GM12878 (cell line): ENCODE measurements around the gene NEGR1. TPM values are rescaled to one million over a fixed set of nuclear protein-coding genes. Genes with fewer than 3 reads are reported as not detected.

Experiments
- ATAC-seq: fragments of 200-7000 bp; cut with Tn5 transposase; 3 replicates; pipeline ENCODE4 v1.9.1; 2020; ENCODE audit warnings: mild to moderate bottlenecking, moderate library complexity
- BruUV-seq: library from RNA; stranded (reverse); fragments of 400-500 nt; replicated peaks from 2 replicates; lab custom pipeline; 2021; lab: Mats Ljungman, UMichigan
- CTCF ChIA-PET: fragments of 300-600 bp; sonication (Branson Sonifier 250); formaldehyde crosslinking; extraction: SDS; loops from one replicate; lab custom pipeline; 2021; ENCODE audit warnings: inconsistent platforms; lab: Yijun Ruan, JAX
- POLR2A ChIA-PET: fragments of 350-600 bp; formaldehyde crosslinking; extraction: SDS; loops from one replicate; lab custom pipeline; 2021; ENCODE audit warnings: inconsistent platforms; lab: Charles Lee
- RAD21 ChIA-PET: fragments of 300-600 bp; sonication (Branson Sonifier 250); formaldehyde crosslinking; loops from one replicate; lab custom pipeline; 2023; ENCODE audit warnings: antibody characterized with exemption; ENCODE audit not compliant: unreplicated experiment; lab: Charles Lee
- SMC1A ChIA-PET: fragments of 300-600 bp; sonication (Branson Sonifier 250); formaldehyde crosslinking; loops from one replicate; lab custom pipeline; 2023; ENCODE audit not compliant: unreplicated experiment, uncharacterized antibody; lab: Charles Lee
- DNase-seq: peaks from one replicate; pipeline ENCODE4 v3.0.0-alpha.2; 2011; ENCODE audit warnings: low read depth, low spot score
- FAIRE-seq: peaks from 3 replicates; lab custom pipeline; 2011; peaks lifted over from hg19 to GRCh38; lab: Jason Lieb, UNC
- H2AFZ ChIP-seq: 2 replicates; pipeline ENCODE4 v1.6.0; 2011; ENCODE audit warnings: low read depth, low read length, control low read depth; ENCODE audit not compliant: control insufficient read depth
- H3K27ac ChIP-seq: 2 replicates; pipeline ENCODE4 v1.5.1; 2011; ENCODE audit warnings: control low read depth; ENCODE audit not compliant: control insufficient read depth, insufficient read depth
- H3K27me3 ChIP-seq, 2 experiments: replicated peaks in 1 of 2; 2 replicates each; pipeline versions ENCODE4 v1.6.0 to v1.6.1; 2011; ENCODE audit warnings: low read length in 1 of 2; ENCODE audit not compliant: control insufficient read depth in 2 of 2, insufficient read depth in 2 of 2
- H3K36me3 ChIP-seq, 2 experiments: 2 replicates each; pipeline ENCODE4 v1.5.1; 2011; ENCODE audit warnings: low read length in 1 of 2; ENCODE audit not compliant: control insufficient read depth in 2 of 2, insufficient read depth in 2 of 2
- H3K4me1 ChIP-seq: 2 replicates; pipeline ENCODE4 v1.6.1; 2011; ENCODE audit warnings: mild to moderate bottlenecking, low read length, moderate library complexity, mixed read lengths; ENCODE audit not compliant: control insufficient read depth, insufficient read depth
- H3K4me2 ChIP-seq: 2 replicates; pipeline ENCODE4 v1.6.0; 2011; ENCODE audit warnings: control low read depth; ENCODE audit not compliant: control insufficient read depth, insufficient read depth
- H3K4me3 ChIP-seq: fragments of 200-600 bp; sonication (generic); 2 replicates; pipeline ENCODE4 v1.5.1; 2016
- H3K79me2 ChIP-seq: 2 replicates; pipeline ENCODE4 v1.6.0; 2011; ENCODE audit warnings: low read length; ENCODE audit not compliant: control insufficient read depth, insufficient read depth
- H3K9ac ChIP-seq: 2 replicates; pipeline ENCODE4 v1.8.0; 2011; ENCODE audit warnings: low read length, control low read depth, mixed read lengths; ENCODE audit not compliant: control insufficient read depth, insufficient read depth
- H3K9me3 ChIP-seq: replicated peaks from 3 replicates; pipeline ENCODE4 v1.5.1; 2011; ENCODE audit warnings: mild to moderate bottlenecking, low read length; ENCODE audit not compliant: control insufficient read depth, insufficient read depth
- H4K20me1 ChIP-seq: 2 replicates; pipeline ENCODE4 v1.6.0; 2011; ENCODE audit not compliant: control insufficient read depth, insufficient read depth
- CEBPB ChIP-seq, 2 experiments: fragments of 150-350 bp in 1 of 2; IDR thresholded peaks; 2 replicates each; pipeline ENCODE4 v1.6.1; 2012 to 2014; ENCODE audit warnings: low read depth in 2 of 2, low read length in 2 of 2, borderline replicate concordance in 1 of 2, inconsistent platforms in 1 of 2
- FOS ChIP-seq: IDR thresholded peaks from 3 replicates; pipeline ENCODE4 v1.6.1; 2011; ENCODE audit warnings: borderline replicate concordance; ENCODE audit not compliant: insufficient read length; ENCODE audit errors: extremely low read depth
- IRF4 ChIP-seq: IDR thresholded peaks from 2 replicates; pipeline ENCODE4 v1.6.1; 2011; ENCODE audit warnings: low read depth, low read length
- POU2F2 ChIP-seq: IDR thresholded peaks from 3 replicates; pipeline ENCODE4 v1.6.1; 2011; ENCODE audit warnings: low read depth, mild to moderate bottlenecking, low read length, borderline replicate concordance
- SIX5 ChIP-seq: IDR thresholded peaks from 2 replicates; pipeline ENCODE4 v1.6.1; 2011; ENCODE audit warnings: mild to moderate bottlenecking, low read depth, low read length, moderate library complexity; ENCODE audit not compliant: severe bottlenecking
- TCF7 ChIP-seq: IDR thresholded peaks from 2 replicates; pipeline ENCODE4 v1.6.1; 2014; ENCODE audit warnings: antibody characterized with exemption, borderline replicate concordance
- WGBS: methylation state at CpG from one replicate; pipeline ENCODE4 v1.1.6; 2016; ENCODE audit warnings: low lambda C conversion rate; ENCODE audit not compliant: insufficient replicate concordance, insufficient coverage; ENCODE audit errors: missing lambda C conversion rate; 5-methylcytosine and 5-hydroxymethylcytosine counted together
- in situ Hi-C: fragments of 300-500 bp; cut with MboI; formaldehyde crosslinking; loops from 9 replicates; pipeline ENCODE4 v1.14.3; 2018; ENCODE audit warnings: mixed read lengths
- intact Hi-C: fragments of 100-400 bp; cut with micrococcal nuclease; formaldehyde crosslinking; loops from one replicate; pipeline ENCODE4 v1.14.2; 2022; ENCODE audit not compliant: unreplicated experiment
- polyA plus RNA-seq, 11 experiments: library from polyadenylated mRNA; depleted of rRNA in 4 of 11; unstranded in 6 of 11; stranded (reverse) in 5 of 11; fragments of >200 nt; fragmentation: Nextera tagmentation in 4 of 11; fragmentation: Illumina TruSeq in 1 of 11; extraction: Ambion mirVana in 4 of 11; extraction: Trizol in 1 of 11; gene quantifications; 1 replicate in 1 of 11; 2 replicates in 10 of 11; pipeline versions ENCODE4 v1.2.1 to v1.2.3, GENCODE V29; 2011 to 2016; ENCODE audit warnings: inconsistent platforms in 2 of 11, missing spikeins in 2 of 11, low read depth in 1 of 11
- total RNA-seq, 4 experiments: library from RNA; depleted of rRNA in 3 of 4; stranded (reverse); fragments of >200 nt in 3 of 4; fragmentation: Illumina TruSeq in 1 of 4; extraction: Trizol in 1 of 4; gene quantifications; 2 replicates each; pipeline versions ENCODE4 v1.2.1 to v1.2.3, GENCODE V29; 2013 to 2021
- TF ChIP-seq, protein P1 (sequence below), 3 experiments: IDR thresholded peaks in 2 of 3; conservative IDR thresholded peaks in 1 of 3; 2 replicates each; pipeline ENCODE4 v1.5.1; 2011; ENCODE audit warnings: low read depth in 3 of 3, low read length in 3 of 3, mild to moderate bottlenecking in 3 of 3, control low read depth in 2 of 3, moderate library complexity in 2 of 3, inconsistent platforms in 1 of 3, mixed read lengths in 1 of 3; ENCODE audit not compliant: control insufficient read depth in 2 of 3, insufficient read depth in 1 of 3; ENCODE audit errors: extremely low read depth in 1 of 3

Gene NEGR1
- total and polyA plus RNA-seq, 10 of the 15 experiments (the other 5 are each of a cell fraction or from before 2014, with no cell fraction given): under 0.01 to 0.03 (median 0.01) TPM; not detected in 7

DNA sequence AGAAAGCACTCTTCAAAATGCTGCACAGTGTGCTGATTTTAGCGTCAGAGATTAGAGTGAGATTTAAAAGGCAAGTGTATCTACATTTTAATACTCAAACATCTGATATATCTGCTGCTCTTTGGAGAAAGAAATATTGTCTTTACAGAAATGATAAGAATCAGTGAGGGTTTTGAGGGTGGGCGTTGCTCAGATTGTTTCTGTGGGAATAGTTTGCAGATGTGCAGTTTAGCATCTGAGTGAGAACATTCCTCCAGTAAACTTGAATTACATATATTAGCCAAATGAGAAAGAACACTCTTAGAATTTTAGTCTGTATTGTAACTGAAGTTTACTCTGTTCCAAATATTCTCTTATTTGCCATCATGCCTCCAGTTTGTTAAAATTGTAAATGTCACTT lies 549.2 kb downstream of the NEGR1 start:
- 2% methylated on average over 2 of the region's 2 CpGs for WGBS
- BruUV-seq: no TSS peak
- Histone ChIP-seq H3K27ac (no peak overlapping the region), H3K4me1 (no peaks in the 10 kb centered on the region), H3K9ac (no peak overlapping the region), H4K20me1 (no peaks in the 10 kb centered on the region), H3K4me2 (no peak overlapping the region), H3K79me2 (no peaks in the 10 kb centered on the region), H3K36me3 (no peaks in the 10 kb centered on the region), H3K9me3 (no peaks in the 10 kb centered on the region), H3K27me3 (no peaks in the 10 kb centered on the region), H2AFZ (no peak overlapping the region), H3K4me3 (no peak overlapping the region)
- in situ Hi-C loops (no loop called here), intact Hi-C loops (no loop called here)
- ChIA-PET RAD21 (no interaction called here), POLR2A (no interaction called here), CTCF (no interaction called here), SMC1A (interaction anchor here (0.6 to 1.3 kb wide), 2 partner anchors 10 to 678 kb away, joined by 4 to 5 read pairs; no protein-coding TSS in a partner anchor)
- TF ChIP-seq IRF4 (no peak), TCF7 (no peak), FOS (no peak), CEBPB (IDR thresholded peaks at IDR 0.05; ENCODE audit: borderline replicate concordance in 1 of 2, low read depth in 2 of 2, low read length in 2 of 2) (no peak), POU2F2 (no peak), SIX5 (no peak)
- TF ChIP-seq, protein P1, sequence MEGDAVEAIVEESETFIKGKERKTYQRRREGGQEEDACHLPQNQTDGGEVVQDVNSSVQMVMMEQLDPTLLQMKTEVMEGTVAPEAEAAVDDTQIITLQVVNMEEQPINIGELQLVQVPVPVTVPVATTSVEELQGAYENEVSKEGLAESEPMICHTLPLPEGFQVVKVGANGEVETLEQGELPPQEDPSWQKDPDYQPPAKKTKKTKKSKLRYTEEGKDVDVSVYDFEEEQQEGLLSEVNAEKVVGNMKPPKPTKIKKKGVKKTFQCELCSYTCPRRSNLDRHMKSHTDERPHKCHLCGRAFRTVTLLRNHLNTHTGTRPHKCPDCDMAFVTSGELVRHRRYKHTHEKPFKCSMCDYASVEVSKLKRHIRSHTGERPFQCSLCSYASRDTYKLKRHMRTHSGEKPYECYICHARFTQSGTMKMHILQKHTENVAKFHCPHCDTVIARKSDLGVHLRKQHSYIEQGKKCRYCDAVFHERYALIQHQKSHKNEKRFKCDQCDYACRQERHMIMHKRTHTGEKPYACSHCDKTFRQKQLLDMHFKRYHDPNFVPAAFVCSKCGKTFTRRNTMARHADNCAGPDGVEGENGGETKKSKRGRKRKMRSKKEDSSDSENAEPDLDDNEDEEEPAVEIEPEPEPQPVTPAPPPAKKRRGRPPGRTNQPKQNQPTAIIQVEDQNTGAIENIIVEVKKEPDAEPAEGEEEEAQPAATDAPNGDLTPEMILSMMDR (IDR thresholded peaks at IDR 0.05 in 2 of 3, conservative IDR thresholded peaks at IDR 0.05 in 1 of 3; ENCODE audit: control insufficient read depth in 2 of 3, extremely low read depth in 1 of 3, insufficient read depth in 1 of 3, low read depth in 3 of 3, low read length in 3 of 3): no peak
- ATAC-seq: no peak
- FAIRE-seq: no peak
- no peak for DNase-seq
